Measurements from ENCODE around the gene EMC9.

DNA sequence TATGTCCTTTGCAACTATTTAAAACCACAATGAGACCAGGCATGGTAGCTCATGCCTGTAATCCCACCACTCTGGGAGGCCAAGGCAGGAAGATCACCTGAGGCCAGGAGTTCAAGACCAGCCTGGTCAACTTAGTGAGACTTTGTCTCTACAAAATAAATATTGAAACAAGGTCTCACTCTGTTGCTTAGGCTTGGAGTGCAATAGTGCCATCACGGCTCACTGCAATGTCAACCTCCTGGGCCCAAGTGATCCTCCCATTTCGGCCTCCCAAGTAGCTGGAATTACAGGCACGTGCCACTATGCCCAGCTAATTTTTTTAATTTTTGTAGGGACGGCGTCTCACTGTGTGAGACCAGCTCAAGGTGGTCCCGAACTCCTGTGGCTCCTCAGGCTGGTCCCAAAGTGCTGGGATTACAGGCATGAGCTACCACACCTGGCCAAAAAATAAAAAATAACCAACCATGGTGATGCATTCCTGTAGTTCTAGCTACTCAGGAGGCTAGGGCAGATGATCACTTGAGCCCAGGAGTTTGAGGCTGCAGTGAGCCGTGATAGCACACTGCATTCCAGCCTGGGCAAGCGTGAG lies 11.9 kb downstream of the EMC9 start:
- TF ChIP-seq EP300 (IDR thresholded peaks at IDR 0.05; ENCODE audit: borderline replicate concordance in 1 of 2, low read depth in 1 of 2, low read length in 1 of 2) (no peak), CTCF (IDR thresholded peaks at IDR 0.05) (no peak), NRF1 (IDR thresholded peaks at IDR 0.05; ENCODE audit: low read depth, low read length) (no peak), RAD21 (IDR thresholded peaks at IDR 0.05; ENCODE audit: low read length) (no peak), TCF12 (IDR thresholded peaks at IDR 0.05) (no peak), FOXM1 (IDR thresholded peaks at IDR 0.05; ENCODE audit: low read depth) (no peak), YY1 (IDR thresholded peaks at IDR 0.05; ENCODE audit: low read depth) (no peak), FOXJ3 (CRISPR knock-in tag; IDR thresholded peaks at IDR 0.05) (no peak), TAF1 (IDR thresholded peaks at IDR 0.05; ENCODE audit: borderline replicate concordance, low read depth, low read length) (no peak), POLR2AphosphoS5 (IDR thresholded peaks at IDR 0.05; ENCODE audit: low read depth, low read length) (no peak), SMC3 (IDR thresholded peaks at IDR 0.05; ENCODE audit: low read depth, low read length) (no peak), GATA2 (CRISPR knock-in tag; IDR thresholded peaks at IDR 0.05) (no peak)
- TF ChIP-seq, protein P1, sequence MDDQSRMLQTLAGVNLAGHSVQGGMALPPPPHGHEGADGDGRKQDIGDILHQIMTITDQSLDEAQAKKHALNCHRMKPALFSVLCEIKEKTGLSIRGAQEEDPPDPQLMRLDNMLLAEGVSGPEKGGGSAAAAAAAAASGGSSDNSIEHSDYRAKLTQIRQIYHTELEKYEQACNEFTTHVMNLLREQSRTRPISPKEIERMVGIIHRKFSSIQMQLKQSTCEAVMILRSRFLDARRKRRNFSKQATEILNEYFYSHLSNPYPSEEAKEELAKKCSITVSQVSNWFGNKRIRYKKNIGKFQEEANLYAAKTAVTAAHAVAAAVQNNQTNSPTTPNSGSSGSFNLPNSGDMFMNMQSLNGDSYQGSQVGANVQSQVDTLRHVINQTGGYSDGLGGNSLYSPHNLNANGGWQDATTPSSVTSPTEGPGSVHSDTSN (IDR thresholded peaks at IDR 0.05) = no peak
